Naive thymus-derived CD4-positive, alpha-beta T cell (primary cell): ENCODE measurements around the gene ABI1. TPM values are rescaled to one million over a fixed set of nuclear protein-coding genes. Genes with fewer than 3 reads are reported as not detected.
A peak's percentile ranks its signal among the peaks of the same experiment; 100 is the strongest.

Source experiments
- ATAC-seq: fragments of 150-1000 bp; cut with Tn5 transposase; 2 replicates; pipeline ENCODE4 v1.10.0; 2021; ENCODE audit warnings: mild to moderate bottlenecking, moderate library complexity
- CTCF ChIA-PET: fragments of 350-600 bp; sonication (Branson Sonifier 250); formaldehyde crosslinking; loops from one replicate; lab custom pipeline; 2021; ENCODE audit warnings: antibody characterized with exemption; lab: Charles Lee
- POLR2A ChIA-PET: fragments of 350-600 bp; sonication (Branson Sonifier 250); formaldehyde crosslinking; loops from one replicate; lab custom pipeline; 2021; ENCODE audit warnings: antibody characterized with exemption, inconsistent platforms; lab: Charles Lee
- DNase-seq, 9 donors: peaks; one replicate each; pipeline versions ENCODE4 v3.0.0 to v3.0.0-alpha.2; 2020 to 2022; ENCODE audit warnings: mixed read lengths in 1 of 9
- H3K27ac ChIP-seq: one replicate; pipeline ENCODE4 v1.7.0; 2013; ENCODE audit warnings: mild to moderate bottlenecking, low read depth, low read length, moderate library complexity
- H3K27me3 ChIP-seq, 2 donors: one replicate each; pipeline ENCODE4 v1.7.0; 2013; ENCODE audit warnings: low read length in 2 of 2, mild to moderate bottlenecking in 2 of 2, moderate library complexity in 2 of 2; ENCODE audit not compliant: control insufficient read depth in 2 of 2, insufficient read depth in 2 of 2
- H3K36me3 ChIP-seq, 3 experiments: 1 replicate in 2 of 3; 2 replicates in 1 of 3; pipeline ENCODE4 v1.7.0; 2013; ENCODE audit warnings: low read length in 3 of 3, mild to moderate bottlenecking in 3 of 3, moderate library complexity in 1 of 3; ENCODE audit not compliant: insufficient read depth in 3 of 3, control insufficient read depth in 2 of 3
- H3K4me1 ChIP-seq, 2 donors: one replicate each; pipeline ENCODE4 v1.7.0; 2013; ENCODE audit warnings: low read length in 2 of 2, mild to moderate bottlenecking in 2 of 2, moderate library complexity in 1 of 2; ENCODE audit not compliant: control insufficient read depth in 2 of 2, insufficient read depth in 2 of 2
- H3K4me3 ChIP-seq: 2 replicates; pipeline ENCODE4 v1.7.0; 2013; ENCODE audit warnings: mild to moderate bottlenecking, low read length
- H3K9me3 ChIP-seq, 3 experiments: 1 replicate in 2 of 3; 2 replicates in 1 of 3; pipeline ENCODE4 v1.7.0; 2013; ENCODE audit warnings: low read length in 3 of 3; ENCODE audit not compliant: control insufficient read depth in 2 of 3
- H3K27ac Mint-ChIP-seq, 9 donors: one replicate each; pipeline ENCODE4 v1.8.0; 2020 to 2022; ENCODE audit warnings: mixed read lengths in 9 of 9, mild to moderate bottlenecking in 8 of 9, moderate library complexity in 5 of 9, inconsistent platforms in 2 of 9
- H3K27me3 Mint-ChIP-seq, 5 donors: one replicate each; pipeline ENCODE4 v1.8.0; 2021 to 2022; ENCODE audit warnings: mixed read lengths in 5 of 5, mild to moderate bottlenecking in 1 of 5
- H3K36me3 Mint-ChIP-seq, 5 donors: one replicate each; pipeline ENCODE4 v1.8.0; 2020 to 2022; ENCODE audit warnings: mixed read lengths in 5 of 5, mild to moderate bottlenecking in 3 of 5, inconsistent platforms in 1 of 5
- H3K4me1 Mint-ChIP-seq, 7 donors: one replicate each; pipeline ENCODE4 v1.8.0; 2020 to 2022; ENCODE audit warnings: mixed read lengths in 7 of 7, mild to moderate bottlenecking in 3 of 7, inconsistent platforms in 1 of 7
- H3K4me3 Mint-ChIP-seq, 10 donors: one replicate each; pipeline ENCODE4 v1.8.0; 2020 to 2022; ENCODE audit warnings: mild to moderate bottlenecking in 10 of 10, mixed read lengths in 10 of 10, moderate library complexity in 6 of 10, inconsistent platforms in 2 of 10
- H3K9me3 Mint-ChIP-seq, 11 donors: one replicate each; pipeline ENCODE4 v1.8.0; 2020 to 2022; ENCODE audit warnings: mixed read lengths in 11 of 11, mild to moderate bottlenecking in 4 of 11, inconsistent platforms in 1 of 11, moderate library complexity in 1 of 11
- intact Hi-C, 2 donors: fragments of 100-400 bp; cut with micrococcal nuclease; formaldehyde crosslinking; loops; one replicate each; pipeline ENCODE4 v1.15.1; 2023
- polyA plus RNA-seq, 2 donors: library from polyadenylated mRNA; unstranded; fragments of 300-500 nt; fragmentation: Illumina TruSeq; gene quantifications; one replicate each; pipeline ENCODE4 v1.2.3, GENCODE V29; 2021
- total RNA-seq, 6 experiments: library from RNA in 5 of 6; stranded (reverse) in 5 of 6; gene quantifications; 1 replicate in 5 of 6; 2 replicates in 1 of 6; pipeline ENCODE4 v1.2.3 and lab custom pipeline; 2021 to 2026

Gene ABI1
- total and polyA plus RNA-seq, 7 experiments from 2014 or later: 61.9 to 73.7 (median 66.0) TPM

DNA sequence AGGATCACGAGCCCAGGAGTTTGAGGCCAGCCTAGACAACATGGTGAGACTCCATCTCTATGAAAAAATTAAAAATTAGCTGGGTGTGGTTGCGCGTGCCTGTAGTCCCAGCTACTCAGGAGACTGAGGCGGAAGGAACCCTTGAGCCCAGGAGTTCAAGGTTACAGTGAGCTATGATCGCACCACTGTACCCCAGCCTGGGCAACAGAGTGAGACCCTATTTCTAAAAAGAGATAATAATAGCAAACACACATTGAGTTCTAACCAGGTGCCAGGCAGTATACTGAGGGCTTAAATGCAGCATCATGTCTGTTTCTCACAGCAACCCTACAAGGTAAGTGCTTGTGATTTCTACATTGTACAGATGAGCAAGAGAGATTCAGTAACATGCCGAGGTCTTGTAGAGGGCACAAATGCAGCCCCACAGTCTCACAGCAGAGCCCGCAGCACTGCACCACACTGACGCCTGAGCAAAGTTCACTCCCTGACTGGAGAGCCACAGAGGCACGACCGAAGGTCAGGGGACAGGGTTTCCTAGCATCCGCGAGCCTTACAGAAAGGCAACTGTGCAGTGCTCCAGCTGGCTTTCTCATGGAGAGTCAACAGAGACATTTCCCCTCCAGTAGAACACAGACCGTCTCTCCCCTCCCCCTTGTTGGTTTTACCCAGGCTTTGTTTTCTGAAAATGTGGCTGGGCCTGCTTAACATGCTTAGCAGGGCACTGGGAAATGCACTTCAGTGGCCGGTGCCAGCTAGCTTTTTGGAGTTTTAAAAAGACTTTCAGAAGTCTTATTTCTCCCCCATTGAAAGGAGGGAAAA, 126.8 kb downstream of the ABI1 start:
- H3K27ac Mint-ChIP-seq: peak overlapping the region in 5 of 9 donors; percentile 10 to 77 (median 59)
- POLR2A ChIA-PET: interaction anchor here (0.9 kb wide), 1 partner anchor 8 kb away, joined by 3 read pairs; no protein-coding TSS in a partner anchor
- CTCF ChIA-PET: interaction anchor here (2.3 kb wide), 1 partner anchor 7 kb away, joined by 6 read pairs; no protein-coding TSS in a partner anchor
- H3K27me3 Mint-ChIP-seq: no peaks in the 10 kb centered on the region
- H3K9me3 ChIP-seq: no peaks in the 10 kb centered on the region
- DNase-seq (no peak), ATAC-seq (no peak)
- H3K4me3 Mint-ChIP-seq: no peak overlapping the region
- intact Hi-C loops: loop anchor here in 1 of 2 donors (10.0 kb wide), 1 partner anchor 371 kb away; the partner anchor contains the start of gene ANKRD26
- no peaks in the 10 kb centered on the region for H3K27me3 ChIP-seq
- no peaks in the 10 kb centered on the region for H3K4me1 ChIP-seq
- peaks cover 5 to 39% (median 18%) of the 10 kb centered on the region in 5 donors for H3K36me3 Mint-ChIP-seq
- peaks cover 0 to 36% (median 0%) of the 10 kb centered on the region in 7 donors for H3K4me1 Mint-ChIP-seq
- H3K27ac ChIP-seq: no peak overlapping the region
- H3K4me3 ChIP-seq: no peak overlapping the region
- H3K36me3 ChIP-seq: peaks cover 0 to 32% (median 0%) of the 10 kb centered on the region in 3 experiments
- H3K9me3 Mint-ChIP-seq: no peaks in the 10 kb centered on the region

DNA sequence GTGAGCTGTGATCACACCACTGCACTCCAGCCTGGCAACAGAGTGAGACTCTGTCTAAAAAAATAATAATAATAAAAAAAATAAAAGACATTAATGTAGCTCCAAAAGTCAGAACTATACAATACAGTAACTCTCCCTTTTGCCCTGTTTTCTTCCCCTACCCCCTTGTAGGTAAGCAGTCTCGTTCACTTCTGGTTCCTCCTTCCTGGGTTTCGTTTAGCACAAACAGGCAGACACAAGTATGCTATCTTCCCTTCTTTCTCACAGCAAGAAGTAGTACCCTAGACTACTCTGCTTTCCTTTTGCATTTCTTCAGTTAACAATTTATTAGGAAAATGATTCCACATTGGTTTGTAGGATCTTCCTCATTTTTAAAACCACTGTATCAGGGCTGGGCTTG, 130.2 kb downstream of the ABI1 start:
- Histone ChIP-seq H3K27me3 (no peaks in the 10 kb centered on the region), H3K4me3 (no peak overlapping the region), H3K36me3 (peaks cover 0 to 22% (median 0%) of the 10 kb centered on the region in 3 experiments), H3K9me3 (no peaks in the 10 kb centered on the region), H3K4me1 (no peaks in the 10 kb centered on the region), H3K27ac (no peak overlapping the region)
- Mint-ChIP-seq H3K27ac (no peak overlapping the region), H3K36me3 (peaks cover 3 to 38% (median 20%) of the 10 kb centered on the region in 5 donors), H3K9me3 (no peaks in the 10 kb centered on the region), H3K27me3 (no peaks in the 10 kb centered on the region), H3K4me3 (no peak overlapping the region), H3K4me1 (peaks cover 0 to 16% (median 6%) of the 10 kb centered on the region in 7 donors)
- ATAC-seq (no peak), DNase-seq (no peak)
- intact Hi-C loops: loop anchor here in 1 of 2 donors (10.0 kb wide), 1 partner anchor 374 kb away; the partner anchor contains the start of gene ANKRD26
- ChIA-PET POLR2A (no interaction called here), CTCF (interaction anchor here (0.9 to 1.4 kb wide), 2 partner anchors 13 to 150 kb away, joined by 3 to 5 read pairs; no protein-coding TSS in a partner anchor)

DNA sequence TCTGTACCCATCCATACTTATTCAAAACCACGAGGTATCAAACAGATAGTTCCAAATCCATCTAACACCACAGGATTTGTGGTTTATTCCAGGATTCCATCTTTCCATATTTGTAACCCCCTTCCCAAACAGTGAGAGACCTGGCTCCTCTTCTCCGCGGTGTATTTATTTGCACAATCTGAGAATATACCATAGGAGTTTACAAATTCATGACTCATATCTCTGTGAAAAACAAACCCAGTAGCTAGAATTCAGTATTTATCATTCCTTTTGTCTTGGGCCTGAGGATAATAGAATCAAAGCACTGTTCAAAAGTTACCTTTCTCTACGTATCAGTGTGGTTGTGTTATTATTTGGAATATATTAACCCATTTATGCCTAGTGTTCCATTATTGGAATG, 131.4 kb downstream of the ABI1 start:
- H3K4me3 Mint-ChIP-seq: no peak overlapping the region
- intact Hi-C loops: loop anchor here (5.0 kb wide), 3 partner anchors 37 to 1002 kb away; no protein-coding TSS in a partner anchor
- H3K4me1 ChIP-seq: no peaks in the 10 kb centered on the region

DNA sequence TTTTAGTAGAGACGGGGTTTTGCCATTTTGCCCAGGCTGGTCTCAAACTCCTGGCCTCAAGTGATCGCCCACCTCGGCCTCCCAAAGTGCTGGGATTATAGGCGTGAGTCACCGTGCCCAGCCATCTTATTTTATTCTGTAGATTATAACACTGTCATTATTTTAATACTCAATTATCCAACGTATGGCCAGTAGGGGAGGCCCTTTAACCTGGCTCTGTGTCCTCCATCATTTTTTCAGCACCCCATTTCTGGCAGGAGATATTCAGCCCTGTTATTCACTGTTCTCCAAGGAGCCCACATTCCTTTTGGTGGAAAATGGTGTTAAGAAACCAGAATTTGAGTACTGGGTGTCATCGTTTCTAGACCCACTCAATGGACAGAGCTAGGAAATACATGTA, 131.8 kb downstream of the ABI1 start:
- CTCF ChIA-PET: interaction anchor here (0.6 kb wide), 1 partner anchor 109 kb away, joined by 4 read pairs; no protein-coding TSS in a partner anchor
- POLR2A ChIA-PET: no interaction called here
- Mint-ChIP-seq H3K27ac (no peak overlapping the region), H3K4me1 (peaks cover 0 to 10% (median 5%) of the 10 kb centered on the region in 7 donors), H3K4me3 (no peak overlapping the region), H3K9me3 (no peaks in the 10 kb centered on the region), H3K27me3 (no peaks in the 10 kb centered on the region), H3K36me3 (peaks cover 0 to 34% (median 15%) of the 10 kb centered on the region in 5 donors)
- Histone ChIP-seq H3K36me3 (peaks cover 0 to 31% (median 0%) of the 10 kb centered on the region in 3 experiments), H3K27ac (no peak overlapping the region), H3K27me3 (no peaks in the 10 kb centered on the region), H3K4me3 (no peak overlapping the region), H3K9me3 (no peaks in the 10 kb centered on the region), H3K4me1 (no peaks in the 10 kb centered on the region)
- DNase-seq (no peak), ATAC-seq (no peak)
- intact Hi-C loops: loop anchor here (5.0 kb wide), 3 partner anchors 37 to 1002 kb away; no protein-coding TSS in a partner anchor

More for the DNA sequence above, 131.4 kb downstream of the ABI1 start:
- Mint-ChIP-seq H3K36me3 (peaks cover 0 to 30% (median 13%) of the 10 kb centered on the region in 5 donors), H3K9me3 (no peaks in the 10 kb centered on the region), H3K4me1 (peaks cover 0 to 10% (median 5%) of the 10 kb centered on the region in 7 donors), H3K27ac (no peak overlapping the region), H3K27me3 (no peaks in the 10 kb centered on the region)
- peaks cover 0 to 26% (median 0%) of the 10 kb centered on the region in 3 experiments for H3K36me3 ChIP-seq
- ChIA-PET POLR2A (interaction anchor here (0.6 kb wide), 1 partner anchor 11 kb away, joined by 3 read pairs; no protein-coding TSS in a partner anchor), CTCF (interaction anchor here (1.4 kb wide), 1 partner anchor 151 kb away, joined by 5 read pairs; no protein-coding TSS in a partner anchor)
- H3K9me3 ChIP-seq: no peaks in the 10 kb centered on the region
- no peak for DNase-seq
- no peak overlapping the region for H3K4me3 ChIP-seq
- no peak for ATAC-seq
- no peaks in the 10 kb centered on the region for H3K27me3 ChIP-seq
- no peak overlapping the region for H3K27ac ChIP-seq

DNA sequence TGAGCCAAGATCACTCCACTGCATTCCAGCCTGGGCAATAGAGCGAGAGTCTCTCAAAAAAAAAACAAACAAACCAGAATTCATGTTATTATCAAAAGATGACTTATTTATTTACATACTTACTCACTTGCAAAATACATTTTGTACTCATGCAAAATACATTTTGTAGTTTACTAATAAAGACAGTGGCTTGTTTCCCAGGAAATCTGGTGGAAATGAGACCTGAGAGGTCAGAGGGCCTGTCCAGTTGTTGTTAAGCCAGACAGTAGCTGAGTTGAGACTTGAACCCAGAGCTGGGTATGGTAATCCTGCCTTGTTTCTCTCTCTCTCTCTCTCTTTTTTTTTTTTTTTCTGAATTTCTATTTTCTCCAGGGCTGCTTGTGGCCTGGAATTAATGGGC, 133.8 kb downstream of the ABI1 start:
- Histone ChIP-seq H3K9me3 (no peaks in the 10 kb centered on the region), H3K4me3 (no peak overlapping the region), H3K27me3 (no peaks in the 10 kb centered on the region), H3K4me1 (peaks cover 0 to 3% of the 10 kb centered on the region in 2 donors), H3K27ac (no peak overlapping the region), H3K36me3 (peaks cover 0 to 32% (median 0%) of the 10 kb centered on the region in 3 experiments)
- peaks cover 0 to 8% (median 5%) of the 10 kb centered on the region in 7 donors for H3K4me1 Mint-ChIP-seq
- no peaks in the 10 kb centered on the region for H3K9me3 Mint-ChIP-seq
- CTCF ChIA-PET: interaction anchor here (0.6 to 3.9 kb wide), 15 partner anchors 8 to 420 kb away, joined by 3 to 56 read pairs (median 4); no protein-coding TSS in a partner anchor
- no peaks in the 10 kb centered on the region for H3K27me3 Mint-ChIP-seq
- intact Hi-C loops: loop anchor here (2.0 to 5.0 kb wide), 6 partner anchors 35 to 1000 kb away; no protein-coding TSS in a partner anchor
- ATAC-seq: no peak
- H3K27ac Mint-ChIP-seq: no peak overlapping the region
- H3K36me3 Mint-ChIP-seq: peaks cover 0 to 28% (median 12%) of the 10 kb centered on the region in 5 donors
- no peak for DNase-seq
- H3K4me3 Mint-ChIP-seq: no peak overlapping the region
- POLR2A ChIA-PET: no interaction called here
